HG02759 (cell line): ENCODE results near the gene HBZ.
"Not testable (repeated sequence)": the region's sequence is repeated elsewhere in the genome, so short reads cannot be mapped to it uniquely, and the experiment has no call there.

Experiments used
- ATAC-seq: cut with Tn5 transposase; IDR thresholded peaks from one replicate; pipeline ENCODE4 v1.9.1; 2021; ENCODE audit warnings: mild to moderate bottlenecking, moderate library complexity; ENCODE audit not compliant: unreplicated experiment

The HBZ gene

GRCh38 chr16:133716-134115, 18.7 kb upstream of the HBZ start:
- no peak for ATAC-seq

DNA sequence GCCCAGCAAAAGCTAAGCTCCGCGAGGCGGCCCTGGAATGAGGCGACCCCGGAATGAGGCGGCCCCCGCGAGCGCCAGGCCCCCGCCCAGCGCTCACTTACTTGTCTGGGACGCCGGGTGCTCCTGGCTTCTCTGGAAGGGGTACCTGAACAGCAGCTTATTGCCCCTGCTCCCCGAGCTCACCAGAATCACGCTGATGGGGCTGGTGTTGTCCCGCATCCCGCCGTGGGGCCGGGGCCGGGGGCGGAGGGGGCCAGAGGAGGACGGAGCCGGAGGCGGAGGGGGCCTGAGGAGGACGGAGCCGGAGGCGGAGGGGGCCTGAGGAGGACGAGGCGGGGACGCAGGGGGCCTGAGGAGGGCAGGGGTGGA, 14.4 kb upstream of the HBZ start:
- no peak for ATAC-seq

DNA sequence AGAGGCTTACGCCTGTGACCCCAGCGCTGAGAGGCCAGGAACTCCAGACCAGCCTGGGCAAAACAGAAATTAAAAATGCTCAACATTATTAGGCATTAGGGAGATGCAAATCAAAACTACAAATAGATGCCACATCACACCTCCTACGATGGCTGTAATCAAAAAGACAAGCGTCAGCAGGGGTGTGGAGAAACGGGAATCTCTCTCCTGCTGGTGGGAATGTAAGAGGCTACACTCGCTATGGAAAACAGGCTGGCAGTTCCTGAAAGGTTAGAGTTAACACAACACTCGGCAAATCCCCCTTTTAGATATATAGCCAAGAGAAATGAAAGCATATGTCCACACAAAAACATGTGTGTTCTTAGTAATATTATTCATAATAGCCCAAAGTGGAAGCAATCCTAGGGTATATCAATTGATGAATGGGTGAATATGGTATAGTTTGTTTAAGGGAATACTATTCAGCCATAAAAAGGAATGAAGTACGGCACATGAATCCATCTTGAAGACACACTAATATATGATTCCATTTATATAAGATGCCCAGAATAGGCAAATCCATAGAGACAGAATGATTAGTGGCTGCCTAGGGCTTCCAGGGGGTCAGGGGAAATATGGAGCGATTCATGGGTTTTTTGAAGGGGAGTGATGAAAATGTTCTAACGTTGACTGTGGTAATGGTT, 12.1 kb upstream of the HBZ start:
- ATAC-seq = no peak

GRCh38 chr16:142405-142967, 10.0 kb upstream of the HBZ start:
- ATAC-seq = no peak

- ATAC-seq = no peak
Measured at GRCh38 chr16:143047-143446, 9.4 kb upstream of the HBZ start.

GRCh38 chr16:143456-143855, 9.0 kb upstream of the HBZ start:
- no peak for ATAC-seq

DNA sequence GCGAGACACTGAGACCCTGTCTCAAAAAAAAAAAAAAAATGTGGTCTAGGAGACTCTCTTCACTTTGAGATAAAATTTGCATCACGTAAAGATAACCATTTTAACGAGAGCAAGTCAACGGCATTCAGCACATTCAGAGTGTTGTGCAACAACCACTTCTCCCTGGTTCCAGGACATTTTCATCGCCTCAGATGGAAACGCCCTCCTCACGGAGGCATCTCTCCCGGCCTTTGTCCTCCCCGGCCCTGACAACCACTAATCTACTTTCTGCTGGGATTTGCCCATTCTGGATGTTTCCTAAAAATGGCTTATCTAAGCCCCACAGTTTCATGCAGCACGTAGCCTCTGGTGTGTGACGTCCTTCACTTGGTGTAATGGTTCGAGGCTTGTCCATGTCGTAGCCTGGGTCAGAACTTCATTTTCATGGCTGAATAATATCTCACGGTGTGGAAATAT, 7.6 kb upstream of the HBZ start:
- ATAC-seq = no peak

DNA sequence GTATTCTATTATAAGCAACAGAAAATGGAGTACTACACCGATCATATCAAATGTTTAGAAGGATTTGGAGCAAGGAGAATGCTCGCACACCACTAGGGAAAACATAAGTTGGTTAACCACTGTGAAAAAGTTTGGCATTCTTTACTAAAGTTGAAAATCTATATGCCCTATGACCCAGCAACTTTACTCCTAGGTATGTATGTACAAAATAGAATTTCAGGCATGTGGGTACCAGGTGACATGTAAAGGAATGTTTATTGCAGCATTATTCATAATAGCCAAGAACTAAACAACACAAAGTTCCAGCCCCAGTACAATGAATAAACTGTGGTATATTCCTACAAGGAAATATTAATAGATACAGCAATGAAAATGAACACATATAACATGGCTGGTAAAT, 5.8 kb upstream of the HBZ start:
- no peak for ATAC-seq

DNA sequence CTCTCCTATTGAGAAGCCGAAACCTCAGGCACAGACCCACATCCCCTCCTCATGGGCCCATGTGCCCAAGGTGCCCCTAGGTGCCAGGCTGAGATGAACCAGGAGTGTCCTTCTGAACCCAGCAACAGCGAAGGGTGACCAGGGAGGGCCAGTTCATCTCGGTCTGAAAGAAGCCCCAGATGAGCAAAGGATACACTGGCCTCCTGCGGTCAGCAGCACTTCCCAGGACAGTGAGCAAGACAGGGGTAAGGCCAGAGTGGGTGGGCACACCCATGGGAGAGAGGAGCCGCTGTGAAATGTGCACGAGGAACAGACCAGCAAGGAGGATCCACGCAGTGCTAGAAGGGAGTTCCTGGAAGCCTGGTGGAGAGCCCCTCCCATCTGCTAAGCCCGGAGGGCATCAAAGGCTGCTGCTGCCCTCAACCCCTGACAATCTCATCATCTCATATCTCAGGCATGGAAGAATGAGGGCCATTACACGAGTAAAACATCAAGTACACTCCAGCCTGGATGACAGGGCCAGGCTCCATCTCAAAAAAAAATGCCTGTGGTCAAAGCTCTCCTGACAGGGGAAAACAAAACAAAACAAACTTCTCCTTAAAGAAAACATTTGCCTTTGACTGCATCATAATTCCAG, 3.3 kb upstream of the HBZ start:
- no peak for ATAC-seq

- ATAC-seq = not testable (repeated sequence)
Measured at GRCh38 chr16:153129-153521, 681 bp downstream of the HBZ start.

- ATAC-seq = not testable (repeated sequence)
Measured at GRCh38 chr16:153550-154216, 1.2 kb downstream of the HBZ start.

DNA sequence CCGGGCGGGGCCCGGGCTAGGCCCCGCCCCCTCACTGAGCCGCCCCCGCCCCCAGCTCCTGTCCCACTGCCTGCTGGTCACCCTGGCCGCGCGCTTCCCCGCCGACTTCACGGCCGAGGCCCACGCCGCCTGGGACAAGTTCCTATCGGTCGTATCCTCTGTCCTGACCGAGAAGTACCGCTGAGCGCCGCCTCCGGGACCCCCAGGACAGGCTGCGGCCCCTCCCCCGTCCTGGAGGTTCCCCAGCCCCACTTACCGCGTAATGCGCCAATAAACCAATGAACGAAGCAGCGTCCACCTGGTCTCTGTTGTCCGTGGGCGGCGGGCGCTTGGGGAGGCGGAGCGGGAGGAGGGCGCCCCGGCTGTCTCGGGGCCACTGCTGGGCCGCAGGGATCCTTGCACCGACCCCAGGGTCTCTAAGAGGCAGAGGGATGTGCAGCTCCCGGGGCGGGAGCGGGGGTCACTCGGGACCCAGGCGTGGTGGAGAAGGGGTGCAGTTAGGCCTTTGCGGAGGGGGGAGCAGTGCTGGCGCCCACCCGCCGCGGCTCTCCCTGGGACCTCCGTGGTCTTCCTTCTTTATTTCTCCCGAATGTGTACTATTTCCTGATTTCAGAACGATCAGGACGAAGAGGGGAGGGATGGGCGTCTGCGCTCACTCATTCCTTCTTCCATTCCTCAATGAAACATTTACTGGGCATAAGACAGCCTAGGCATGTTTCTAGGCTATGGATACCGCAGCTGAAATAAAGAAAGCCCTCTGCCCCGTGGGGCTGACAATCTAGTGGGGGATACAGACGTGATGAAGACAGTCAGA, 2.0 kb downstream of the HBZ start:
- ATAC-seq = no peak

DNA sequence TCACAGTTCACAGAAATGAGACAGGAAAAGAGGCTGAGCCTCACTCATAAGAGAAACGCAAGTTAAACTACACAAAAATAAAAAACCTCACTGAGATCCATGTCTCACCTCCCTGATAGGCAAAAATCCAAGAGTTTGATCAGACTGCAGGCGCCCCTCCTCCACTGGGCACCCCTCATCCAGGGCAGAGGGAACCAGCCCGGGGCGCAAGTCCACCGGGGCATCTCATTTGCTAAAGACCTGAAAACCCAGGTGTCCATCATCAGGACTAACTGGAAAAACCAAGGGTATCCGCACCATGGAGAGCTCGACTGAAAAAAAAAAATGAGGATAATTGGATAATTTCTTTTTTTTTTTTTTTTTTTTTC, 2.6 kb downstream of the HBZ start:
- ATAC-seq = no peak

DNA sequence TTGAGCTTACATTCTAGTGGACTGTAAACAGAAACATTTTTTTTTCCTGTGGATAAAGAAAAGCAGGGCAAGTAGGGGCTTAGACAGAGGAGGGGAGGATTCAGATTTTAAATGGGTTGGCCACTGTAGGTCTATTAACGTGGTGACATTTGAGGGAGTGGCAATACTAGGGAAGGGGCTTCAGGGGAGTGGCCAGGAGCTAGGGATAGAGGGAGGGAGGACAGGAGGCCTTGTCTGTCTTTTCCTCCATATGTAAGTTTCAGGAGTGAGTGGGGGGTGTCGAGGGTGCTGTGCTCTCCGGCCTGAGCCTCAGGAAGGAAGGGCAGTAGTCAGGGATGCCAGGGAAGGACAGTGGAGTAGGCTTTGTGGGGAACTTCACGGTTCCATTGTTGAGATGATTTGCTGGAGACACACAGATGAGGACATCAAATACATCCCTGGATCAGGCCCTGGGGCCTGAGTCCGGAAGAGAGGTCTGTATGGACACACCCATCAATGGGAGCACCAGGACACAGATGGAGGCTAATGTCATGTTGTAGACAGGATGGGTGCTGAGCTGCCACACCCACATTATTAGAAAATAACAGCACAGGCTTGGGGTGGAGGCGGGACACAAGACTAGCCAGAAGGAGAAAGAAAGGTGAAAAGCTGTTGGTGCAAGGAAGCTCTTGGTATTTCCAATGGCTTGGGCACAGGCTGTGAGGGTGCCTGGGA, 6.8 kb downstream of the HBZ start:
- ATAC-seq = no peak

GRCh38 chr16:160242-160641, 7.8 kb downstream of the HBZ start:
- not testable (repeated sequence) for ATAC-seq

DNA sequence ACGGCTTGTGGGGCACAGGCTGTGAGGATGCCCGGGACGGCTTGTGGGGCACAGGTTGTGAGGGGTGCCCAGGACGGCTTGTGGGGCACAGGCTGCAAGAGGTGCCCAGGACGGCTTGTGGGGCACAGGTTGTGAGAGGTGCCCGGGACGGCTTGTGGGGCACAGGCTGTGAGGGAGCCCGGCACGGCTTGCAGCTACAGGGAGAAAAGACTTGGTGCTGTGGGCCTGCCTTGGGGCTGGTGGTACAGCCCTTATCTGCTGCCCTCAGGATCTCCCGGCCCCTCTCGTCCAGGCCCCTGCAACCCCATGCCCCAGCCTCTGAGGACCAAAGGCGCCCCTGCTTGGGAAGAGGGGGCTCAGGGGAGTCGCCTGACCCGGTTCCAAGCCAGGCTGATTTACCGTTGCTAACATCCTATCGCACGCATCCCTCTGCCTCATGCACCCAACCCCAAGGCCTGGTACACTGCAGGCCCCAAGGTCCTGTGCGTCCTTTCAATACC, 8.3 kb downstream of the HBZ start:
- ATAC-seq = no peak

DNA sequence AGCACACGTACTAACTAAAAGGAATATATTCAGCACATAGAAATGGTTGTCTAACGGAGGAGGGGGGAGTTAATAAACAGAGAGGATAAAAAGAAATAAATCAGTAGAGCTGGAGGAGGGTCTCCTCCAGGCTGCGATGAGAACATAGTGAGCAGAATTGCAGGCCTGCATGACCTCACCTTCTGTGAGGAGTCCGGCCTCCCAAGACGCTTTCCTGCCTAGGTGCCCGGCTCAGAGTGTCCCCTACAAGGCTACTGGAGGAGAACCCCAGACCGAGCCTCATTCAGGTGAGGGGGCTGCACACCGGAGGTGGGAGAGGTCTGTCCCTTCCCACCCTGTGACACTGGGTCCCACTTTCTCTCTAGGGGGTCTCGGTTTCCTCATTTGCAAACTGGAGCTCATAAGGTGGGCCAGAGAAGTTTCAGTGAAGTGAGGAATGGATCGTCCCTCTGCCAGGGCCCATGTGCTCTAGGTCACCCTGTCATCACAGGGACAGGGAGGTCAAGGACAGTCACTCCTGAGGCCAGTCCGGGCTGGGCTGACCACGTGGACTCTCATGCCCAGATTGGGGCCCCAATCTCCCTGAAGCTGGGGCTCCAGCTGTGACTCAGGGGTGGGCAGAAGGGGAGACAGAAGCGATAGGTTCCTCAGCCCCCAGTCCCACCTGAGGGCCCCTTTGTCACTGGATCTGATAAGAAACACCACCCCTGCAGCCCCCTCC, 10.0 kb downstream of the HBZ start:
- no peak for ATAC-seq

DNA sequence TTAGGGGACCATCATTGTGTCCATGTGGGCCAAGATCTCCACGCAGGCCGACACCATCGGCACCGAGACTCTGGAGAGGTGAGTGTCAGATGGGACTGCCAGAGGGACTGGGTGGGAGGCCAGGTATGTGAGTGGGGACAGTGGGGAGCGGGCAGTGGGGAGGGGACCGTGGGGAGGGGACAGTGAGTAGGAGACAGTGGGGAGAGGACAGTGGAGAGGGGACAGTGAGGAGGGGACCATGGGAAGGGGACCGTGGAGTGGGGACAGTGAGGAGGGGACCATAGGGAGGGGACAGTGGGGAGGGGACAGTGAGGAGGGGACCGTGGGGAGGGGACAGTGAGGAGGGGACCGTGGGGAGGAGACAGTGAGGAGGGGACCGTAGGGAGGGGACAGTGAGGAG, 10.7 kb downstream of the HBZ start:
- not testable (repeated sequence) for ATAC-seq

GRCh38 chr16:163696-164095, 11.3 kb downstream of the HBZ start:
- not testable (repeated sequence) for ATAC-seq
